GM21786 (cell line): ENCODE results near the gene PKMYT1.

Source experiments
- ATAC-seq: cut with Tn5 transposase; IDR thresholded peaks from one replicate; pipeline ENCODE4 v1.9.1; 2021; ENCODE audit not compliant: unreplicated experiment

PKMYT1 gene

DNA sequence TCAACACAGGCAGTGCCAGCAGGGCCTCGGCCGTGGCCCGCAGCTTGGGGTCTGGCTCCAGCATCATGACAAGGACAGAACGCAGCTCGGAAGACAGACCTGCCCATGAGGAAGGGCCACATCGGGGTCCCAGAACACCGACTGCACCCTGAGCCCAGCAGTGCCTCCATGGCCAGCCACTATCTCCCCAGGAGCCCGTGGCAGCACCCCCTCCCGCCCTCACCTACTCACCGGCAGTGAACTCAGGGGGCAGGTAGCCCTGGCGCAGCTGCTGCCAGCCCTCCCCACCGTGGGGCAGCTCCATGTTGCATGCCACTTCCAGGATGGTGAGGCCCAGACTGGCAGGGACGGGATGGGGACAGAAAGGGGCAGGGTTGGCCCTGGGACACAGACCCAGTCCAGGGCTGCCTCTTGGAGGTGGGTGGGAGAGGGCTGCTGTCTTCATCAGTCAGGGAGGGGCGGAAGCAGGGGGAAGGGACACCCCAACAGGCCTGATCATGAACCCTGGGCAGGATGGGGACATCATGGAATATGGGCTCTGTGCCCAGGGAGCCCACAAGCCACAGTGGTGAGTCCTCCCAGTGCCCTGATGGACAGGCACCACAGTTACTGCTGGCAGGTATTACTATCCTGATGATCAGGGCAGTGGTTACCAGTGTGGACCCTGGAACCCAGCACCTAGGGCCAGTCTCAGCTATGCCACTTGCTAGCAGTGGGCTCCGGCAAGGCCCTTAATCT lies 5.8 kb downstream of the PKMYT1 start:
- ATAC-seq, result no peak

DNA sequence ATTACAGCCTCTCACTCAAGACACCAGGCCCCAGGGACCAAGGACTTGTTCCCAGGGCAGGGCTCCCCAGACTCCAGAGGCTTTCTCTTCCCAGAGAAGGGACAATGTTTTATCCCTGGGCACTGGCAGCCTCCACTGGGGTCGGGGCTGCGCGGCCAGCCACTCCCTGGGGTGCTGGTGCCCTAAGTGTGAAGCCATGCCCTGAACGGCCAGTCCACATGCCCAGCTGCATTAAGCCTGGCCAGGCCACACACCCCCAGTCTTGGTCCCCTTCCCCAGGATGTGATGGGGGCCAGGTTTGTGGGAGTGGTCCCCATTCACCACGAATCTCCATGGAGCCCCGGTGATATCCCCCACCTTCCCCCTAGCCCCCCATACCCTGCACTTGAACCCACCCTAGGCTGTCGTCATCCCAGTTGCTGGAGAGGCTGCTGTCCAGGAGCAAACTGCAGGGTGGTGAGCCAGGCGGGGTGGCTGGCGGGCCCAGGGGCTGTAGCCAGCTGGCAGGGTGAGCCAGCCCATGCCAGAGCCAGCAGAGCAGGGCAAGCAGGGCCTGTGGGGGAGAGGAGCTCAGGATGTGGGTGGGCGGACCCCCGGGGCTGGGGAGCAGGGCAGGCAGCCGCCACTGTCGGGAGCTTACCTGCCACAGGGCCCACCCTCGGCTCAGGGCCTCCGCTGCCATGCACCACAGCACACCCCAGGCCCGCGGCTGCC lies 6.5 kb downstream of the PKMYT1 start:
- no peak for ATAC-seq

DNA sequence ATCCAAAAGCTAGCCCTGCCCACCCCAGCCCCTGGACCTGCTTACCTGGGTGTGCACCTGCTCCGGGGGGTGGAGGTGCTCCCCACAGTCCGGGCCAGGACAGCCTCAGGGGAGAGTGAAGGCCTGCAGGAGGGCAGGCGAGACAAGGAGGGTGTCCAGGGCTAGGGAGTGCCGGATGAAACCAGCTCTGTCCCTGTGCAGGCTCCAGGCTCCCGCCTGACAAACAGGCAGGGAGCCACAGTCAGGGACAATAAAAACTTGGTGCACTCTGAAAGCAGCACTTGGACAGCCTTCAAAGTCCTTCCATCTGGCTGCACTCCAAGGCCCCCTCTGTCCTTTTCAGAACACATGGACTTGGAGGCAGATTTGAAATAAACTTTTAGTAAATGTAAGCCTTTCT lies 7.2 kb downstream of the PKMYT1 start:
- no peak for ATAC-seq

DNA sequence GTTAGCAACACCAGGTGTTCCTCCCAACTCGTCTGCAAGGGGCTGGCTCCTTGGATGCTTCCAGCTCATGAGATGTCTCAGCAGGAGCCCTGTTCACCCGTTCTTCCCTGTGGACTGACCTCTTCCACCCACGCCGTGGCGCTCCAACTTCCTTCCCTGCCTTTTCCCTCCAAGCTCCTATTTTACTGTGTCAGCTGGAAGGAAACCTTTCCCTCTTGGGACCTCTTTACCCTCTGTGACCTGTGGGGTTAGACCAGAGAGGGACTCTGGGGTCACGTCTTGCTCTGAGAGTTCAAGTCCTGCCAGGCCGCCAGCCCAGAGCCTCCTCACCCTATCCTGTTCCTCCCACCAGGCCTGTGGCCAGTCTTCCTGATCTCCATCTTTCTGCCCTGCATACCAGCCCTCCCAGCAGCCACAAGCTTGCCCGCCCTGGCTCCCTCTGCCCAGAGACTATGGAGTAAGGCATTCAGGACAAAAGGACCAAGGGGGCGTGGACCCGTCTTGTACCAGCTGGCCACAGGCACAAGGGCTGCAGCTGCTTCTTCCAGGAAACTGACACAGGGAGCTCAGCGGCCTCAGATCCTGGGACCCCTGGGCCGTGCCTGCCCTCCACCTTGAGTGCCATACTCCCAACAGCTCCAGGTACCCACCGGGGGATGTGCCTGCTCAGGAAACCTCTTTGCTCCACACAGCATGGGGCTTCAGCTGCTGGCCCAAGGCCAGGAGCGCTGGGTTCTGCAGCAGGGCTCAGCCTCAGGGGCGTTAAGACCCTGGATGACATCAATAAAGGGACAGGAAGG lies 8.1 kb downstream of the PKMYT1 start:
- no peak for ATAC-seq

DNA sequence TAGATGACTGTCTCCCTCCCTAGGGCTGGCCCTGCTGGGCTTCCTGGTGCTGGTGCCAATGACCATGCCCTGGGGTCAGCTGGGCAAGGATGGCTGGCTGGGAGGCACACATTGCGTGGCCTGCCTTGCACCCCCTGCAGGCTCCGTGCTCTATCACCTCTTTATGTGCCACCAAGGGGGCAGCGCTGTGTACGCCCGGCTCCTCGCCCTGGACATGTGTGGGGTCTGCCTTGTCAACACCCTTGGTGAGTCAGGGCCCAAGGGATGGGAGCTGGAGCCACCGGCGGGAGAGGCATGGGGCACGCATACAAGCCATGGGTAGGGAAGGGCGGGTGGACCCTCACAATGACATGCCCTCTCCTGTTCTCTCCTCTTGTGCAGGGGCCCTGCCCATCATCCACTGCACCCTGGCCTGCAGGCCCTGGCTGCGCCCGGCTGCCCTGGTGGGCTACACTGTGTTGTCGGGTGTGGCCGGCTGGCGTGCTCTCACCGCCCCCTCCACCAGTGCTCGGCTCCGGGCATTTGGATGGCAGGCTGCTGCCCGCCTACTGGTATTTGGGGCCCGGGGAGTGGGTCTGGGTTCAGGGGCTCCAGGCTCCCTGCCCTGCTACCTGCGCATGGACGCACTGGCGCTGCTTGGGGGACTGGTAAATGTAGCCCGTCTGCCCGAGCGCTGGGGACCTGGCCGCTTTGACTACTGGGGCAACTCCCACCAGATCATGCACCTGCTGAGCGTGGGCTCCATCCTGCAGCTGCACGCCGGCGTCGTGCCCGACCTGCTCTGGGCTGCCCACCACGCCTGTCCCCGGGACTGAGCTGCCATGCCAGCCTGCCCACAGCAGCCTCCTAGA lies 8.9 kb downstream of the PKMYT1 start:
- ATAC-seq, result no peak

DNA sequence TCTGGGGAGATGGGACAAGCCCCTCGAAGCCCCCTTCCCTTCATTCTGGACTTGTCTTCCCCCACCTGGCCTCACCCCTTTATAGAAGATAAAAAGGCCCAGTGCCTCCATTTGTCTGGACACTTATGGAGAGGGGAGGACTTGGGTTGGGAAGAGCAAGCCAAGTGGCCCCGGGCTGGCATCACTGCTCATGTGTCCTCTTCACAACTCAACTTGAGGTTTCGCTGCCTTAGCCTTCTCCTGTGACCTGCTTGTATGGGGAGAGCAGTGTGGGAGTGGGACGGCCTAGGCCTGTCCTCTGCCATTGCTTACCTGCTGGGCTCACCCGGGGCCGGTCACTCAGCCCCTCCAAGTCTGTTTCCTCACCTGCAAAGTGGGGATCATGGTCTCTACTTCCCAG lies 9.7 kb downstream of the PKMYT1 start:
- no peak for ATAC-seq

DNA sequence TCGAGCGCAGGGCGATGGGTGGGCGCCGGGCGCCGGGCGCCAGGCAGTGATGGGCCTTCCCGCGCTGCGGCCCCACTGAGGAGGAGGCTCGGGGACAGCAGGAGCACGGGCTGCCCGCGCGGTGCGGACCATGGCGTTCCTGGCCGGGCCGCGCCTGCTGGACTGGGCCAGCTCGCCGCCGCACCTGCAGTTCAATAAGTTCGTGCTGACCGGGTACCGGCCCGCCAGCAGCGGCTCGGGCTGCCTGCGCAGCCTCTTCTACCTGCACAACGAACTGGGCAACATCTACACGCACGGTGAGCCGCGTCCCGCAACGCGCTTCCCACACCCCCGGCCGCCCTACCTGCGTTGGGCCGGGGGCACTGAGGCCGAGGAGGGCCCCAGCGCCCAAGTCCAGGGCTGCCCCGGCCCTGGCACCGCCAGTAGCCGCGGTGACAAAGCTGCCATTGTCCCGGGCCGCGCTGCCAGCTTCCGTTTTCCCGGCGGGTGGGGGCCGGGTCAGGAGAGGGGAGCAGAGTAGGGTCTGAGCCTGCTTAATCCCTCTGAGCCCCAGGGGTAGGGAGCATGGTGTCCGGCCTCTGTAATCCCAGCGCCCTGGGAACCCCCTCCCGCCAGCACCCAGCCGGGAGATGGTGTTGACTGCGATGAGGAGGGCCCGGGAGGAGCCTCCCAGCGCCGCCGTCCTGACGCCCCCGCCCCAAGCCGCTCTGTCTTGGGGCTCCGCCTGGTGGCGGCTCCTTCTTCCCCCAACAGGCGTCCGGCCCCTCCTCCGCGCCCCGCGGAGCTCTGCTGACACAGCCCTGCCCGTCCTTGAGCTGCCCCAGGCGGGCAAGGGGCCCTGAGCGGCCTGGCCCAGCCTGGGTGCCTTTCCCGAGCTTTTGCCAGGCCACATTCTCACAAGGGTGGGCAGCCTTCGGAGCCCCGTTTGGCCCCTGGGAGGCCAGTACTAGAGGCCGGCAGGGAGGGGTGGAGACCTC lies 10.4 kb downstream of the PKMYT1 start:
- no peak for ATAC-seq

DNA sequence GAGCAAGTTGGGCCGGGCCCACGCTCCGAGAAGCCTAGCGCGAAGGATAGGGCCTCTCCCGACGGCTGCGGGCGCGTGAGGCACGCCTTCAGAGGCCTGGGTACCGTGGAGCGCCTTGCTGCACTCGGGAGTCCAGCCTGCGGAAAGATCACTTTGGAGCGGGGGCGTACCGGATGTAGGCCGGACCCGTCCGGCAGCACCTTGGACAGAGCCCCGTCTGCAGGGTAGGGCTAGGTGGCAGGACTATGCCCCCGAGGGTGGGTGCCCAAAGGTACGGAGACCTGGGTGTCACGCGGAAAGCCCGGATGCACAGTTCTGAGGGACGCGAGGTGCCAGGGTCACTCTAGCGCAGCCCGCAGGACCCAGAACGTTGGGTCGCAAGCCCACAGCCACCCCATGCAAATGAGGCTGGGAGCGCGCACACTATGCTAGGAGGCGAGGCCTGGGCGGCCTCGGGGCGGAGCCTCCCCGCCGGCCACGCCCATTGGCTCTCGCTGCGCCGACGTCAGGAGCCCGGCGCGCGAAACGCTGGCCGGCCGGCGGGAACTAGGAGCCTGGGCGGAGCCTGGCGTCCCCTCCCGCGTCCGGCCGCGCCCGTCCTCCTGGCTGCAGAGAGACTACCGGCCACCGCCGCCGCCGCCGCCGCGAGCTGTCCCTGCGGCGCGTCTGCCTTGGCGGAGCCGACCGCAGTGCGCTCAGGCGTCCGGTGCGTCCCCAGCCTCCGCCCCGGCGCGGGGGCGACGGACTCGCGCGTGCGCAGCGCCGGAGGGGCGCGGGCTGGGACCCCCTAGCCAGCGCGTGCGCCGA lies 11.3 kb downstream of the PKMYT1 start, which contains the start of gene PAQR4:
PAQR4 (plus strand) TSS at position 611 of the 807 bp plus-strand sequence. CDS start 327 bp downstream, outside the sequence.
- peak; percentile 67 for ATAC-seq

DNA sequence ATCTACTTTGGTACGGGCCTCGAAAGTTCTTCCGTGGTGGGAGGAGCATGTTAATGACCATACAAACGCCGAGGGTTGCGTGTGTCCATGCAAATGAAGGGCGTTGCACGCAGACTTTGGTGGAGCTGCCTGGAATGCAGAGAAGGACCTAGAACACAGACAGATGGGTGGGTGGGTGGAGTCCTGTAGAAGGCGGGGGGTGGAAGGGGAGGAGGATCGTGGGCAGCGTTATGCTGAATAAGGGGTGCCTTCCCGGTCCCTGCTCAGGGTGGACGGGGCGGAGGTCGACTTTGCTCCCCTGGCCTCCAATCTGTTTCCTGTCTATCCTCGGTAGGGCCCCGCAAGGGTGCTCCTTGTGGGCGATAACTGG lies 11.9 kb downstream of the PKMYT1 start:
- ATAC-seq, result no peak

DNA sequence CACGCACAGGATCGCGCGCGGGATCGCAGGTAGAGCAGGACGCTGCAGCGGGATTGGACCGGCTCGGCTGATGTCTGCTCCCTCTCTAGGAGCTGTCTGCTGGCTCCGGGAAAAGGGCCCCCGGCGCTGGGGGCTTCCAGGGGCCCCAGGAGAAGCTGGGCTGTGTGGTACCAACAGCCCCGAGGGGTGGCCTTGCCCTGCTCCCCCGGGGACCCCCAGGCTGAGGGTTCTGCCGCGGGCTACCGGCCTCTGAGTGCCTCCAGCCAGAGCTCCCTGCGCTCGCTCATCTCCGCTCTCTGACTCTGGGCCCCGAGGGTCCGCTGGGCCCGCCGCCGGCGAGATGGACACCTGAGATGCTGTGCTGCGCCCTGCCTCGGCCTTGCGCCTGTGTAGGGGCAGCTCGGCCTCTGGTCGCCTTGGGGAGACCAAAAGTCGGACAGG lies 12.5 kb downstream of the PKMYT1 start:
- no peak for ATAC-seq

DNA sequence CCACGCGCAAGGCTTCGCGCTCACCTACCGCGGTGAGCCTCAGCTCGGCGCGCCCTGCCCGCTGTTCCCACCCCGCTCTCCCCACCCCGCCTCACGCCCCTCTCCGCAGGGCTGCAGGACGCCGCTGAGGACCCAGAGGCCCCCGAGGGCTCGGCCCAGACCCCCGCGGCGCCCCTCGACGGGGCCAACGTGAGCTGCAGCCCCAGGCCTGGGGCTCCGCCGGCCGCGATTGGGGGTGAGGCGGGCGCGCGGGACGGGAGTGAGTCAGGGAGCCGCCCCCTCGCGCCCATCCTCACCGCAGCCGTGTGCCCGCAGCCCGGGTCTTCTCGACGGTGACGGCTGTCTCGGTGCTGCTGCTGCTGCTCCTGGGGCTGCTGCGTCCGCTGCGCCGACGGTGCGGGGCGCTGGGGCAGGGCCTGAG lies 13.0 kb downstream of the PKMYT1 start:
- ATAC-seq, result no peak

DNA sequence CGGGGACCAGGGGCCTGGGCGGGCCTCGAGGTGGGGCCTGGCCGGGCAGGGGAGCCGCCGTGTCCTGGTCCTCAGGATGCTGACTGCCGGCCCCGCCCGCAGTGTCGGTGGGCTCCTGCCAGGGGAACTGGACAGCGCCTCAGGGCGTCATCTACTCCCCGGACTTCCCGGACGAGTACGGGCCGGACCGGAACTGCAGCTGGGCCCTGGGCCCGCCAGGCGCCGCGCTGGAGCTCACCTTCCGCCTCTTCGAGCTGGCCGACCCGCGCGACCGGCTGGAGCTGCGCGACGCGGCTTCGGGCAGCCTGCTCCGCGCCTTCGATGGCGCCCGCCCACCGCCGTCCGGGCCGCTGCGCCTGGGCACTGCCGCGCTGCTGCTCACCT lies 13.4 kb downstream of the PKMYT1 start:
- no peak for ATAC-seq

DNA sequence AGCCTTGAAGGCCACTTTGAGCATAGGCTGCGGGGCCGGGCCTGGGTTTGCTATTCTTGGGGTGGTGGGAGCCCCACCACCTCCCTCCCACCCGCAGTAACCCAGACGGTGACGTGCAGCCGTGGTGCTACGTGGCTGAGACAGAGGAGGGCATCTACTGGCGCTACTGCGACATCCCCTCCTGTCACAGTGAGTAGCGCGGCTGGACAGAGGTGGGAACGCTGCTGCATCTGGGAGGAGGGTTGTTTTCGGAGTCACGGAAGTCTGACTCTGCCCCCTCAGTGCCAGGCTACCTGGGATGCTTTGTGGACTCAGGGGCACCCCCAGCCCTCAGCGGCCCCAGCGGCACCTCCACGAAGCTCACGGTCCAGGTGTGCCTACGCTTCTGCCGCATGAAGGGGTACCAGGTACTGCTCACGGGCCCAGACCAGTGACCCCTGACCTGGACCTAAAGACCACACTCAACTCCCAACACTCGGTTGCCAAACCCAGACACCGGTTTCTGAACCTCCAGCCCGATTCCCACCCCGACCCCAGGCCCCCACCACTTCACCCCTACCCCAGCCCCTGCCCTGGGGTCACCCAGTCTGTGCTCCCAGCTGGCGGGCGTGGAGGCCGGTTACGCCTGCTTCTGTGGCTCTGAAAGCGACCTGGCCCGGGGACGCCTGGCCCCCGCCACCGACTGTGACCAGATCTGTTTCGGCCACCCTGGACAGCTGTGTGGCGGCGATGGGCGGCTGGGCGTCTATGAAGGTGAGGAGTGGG lies 14.0 kb downstream of the PKMYT1 start:
- no peak for ATAC-seq

DNA sequence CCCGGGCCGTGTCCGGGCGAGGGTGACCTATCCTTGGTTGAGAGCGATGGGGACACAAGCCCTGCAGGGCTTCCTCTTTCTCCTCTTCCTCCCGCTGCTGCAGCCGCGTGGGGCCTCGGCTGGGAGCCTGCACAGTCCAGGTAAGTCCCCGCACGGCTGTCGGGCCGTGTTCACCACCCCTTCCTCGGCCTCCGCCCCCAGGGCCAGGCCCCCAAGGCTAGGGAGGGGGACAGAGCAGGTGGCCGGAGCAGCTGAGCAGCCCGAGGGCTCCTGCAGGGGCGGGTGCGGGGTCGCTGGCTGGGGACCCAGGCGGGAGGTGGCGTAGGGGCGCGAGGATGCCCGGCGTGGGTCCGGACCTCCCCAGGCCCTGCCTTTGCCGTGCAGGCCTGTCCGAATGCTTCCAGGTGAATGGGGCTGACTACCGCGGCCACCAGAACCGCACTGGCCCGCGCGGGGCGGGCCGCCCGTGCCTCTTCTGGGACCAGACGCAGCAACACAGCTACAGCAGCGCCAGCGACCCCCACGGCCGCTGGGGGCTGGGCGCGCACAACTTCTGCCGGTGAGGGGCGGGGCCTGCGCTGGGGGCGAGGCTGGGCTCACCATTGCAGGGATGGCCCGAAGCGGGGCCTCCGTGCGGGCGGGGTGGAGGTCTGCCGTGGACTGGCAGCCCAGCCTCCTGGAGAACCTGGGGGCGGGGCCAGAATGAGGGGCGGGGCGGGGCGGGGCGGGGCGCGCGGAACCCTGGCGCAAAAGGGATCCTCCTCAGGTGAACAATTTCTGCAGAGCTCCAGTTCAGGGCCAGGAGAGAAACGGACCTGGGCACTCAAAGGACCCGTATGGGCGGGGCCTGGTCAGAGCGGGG lies 15.5 kb downstream of the PKMYT1 start:
- ATAC-seq, result no peak

DNA sequence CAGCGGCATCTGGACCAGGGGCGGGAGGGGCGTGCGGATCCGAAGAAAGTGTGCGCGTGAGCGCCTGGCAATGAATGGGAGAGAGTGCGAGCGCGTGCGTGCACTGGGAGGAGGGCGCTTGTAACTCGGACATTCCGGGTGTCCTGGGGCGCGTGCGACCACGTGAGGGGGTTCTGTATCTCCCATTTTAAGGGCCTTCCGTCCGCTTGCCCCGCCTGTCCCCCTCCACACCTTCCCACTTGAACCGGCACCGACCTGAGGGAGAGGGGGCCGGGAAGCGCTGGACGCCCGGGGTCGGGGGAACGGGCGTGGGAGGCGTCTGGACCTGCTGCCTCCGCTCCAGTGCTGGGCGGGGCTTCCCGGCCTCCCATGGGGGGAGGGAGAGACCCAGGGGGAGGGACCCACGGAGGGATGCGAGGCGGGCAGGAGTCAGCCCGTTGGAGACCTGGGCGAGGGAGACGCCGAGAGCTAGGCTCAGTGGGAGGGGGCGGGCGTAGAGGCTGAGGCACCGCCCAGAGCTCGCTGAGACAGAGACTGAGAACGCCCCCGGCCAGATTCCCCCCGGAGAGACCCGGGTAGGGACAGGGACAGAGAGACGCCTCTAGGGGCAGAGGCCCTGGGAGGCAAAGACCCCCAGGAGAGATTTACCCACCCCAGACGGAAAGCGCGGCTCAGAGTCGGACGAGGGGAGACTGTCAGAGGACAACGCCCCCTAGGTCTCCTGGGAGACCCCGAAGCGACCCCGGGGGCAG lies 16.3 kb downstream of the PKMYT1 start, which contains the start of gene KREMEN2:
KREMEN2 (plus strand) TSS at position 553 of the 752 bp plus-strand sequence. CDS start 246 bp downstream, outside the sequence.
- no peak for ATAC-seq

DNA sequence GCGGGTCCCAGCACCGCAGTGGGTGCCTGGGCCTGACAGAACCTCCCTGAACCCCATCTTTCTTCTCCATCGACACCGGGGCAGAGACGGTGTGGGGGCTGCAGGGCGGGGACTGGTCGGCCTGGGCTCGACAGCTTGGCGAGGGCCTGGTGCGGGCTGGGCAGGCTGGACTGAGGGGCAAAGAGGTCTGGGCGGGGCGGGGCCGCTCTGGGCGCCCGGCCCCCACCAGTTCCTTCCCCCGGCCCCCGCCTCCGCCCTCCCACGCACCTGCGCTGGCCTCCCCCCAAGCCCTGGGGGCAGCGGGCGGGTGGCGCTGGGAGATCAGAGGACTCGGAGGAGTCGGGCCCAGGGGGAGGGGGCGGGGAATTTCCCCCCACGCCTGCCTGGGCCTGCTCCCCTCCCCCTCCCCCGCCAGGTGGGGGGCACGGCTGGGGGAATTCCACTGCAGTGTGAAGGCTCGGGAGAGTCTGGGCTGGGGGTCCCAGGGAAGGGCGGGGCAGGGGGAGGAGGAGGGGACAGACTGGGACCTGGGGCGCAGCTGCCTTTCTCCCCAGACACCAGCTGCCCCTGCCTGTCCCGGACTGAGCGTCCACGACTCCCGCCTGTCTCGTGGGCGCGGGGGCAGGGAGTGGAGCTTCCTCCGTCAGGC lies 17.0 kb downstream of the PKMYT1 start:
- no peak for ATAC-seq
